Liver (tissue), 3 donors: ENCODE measurements around the gene ALDH8A1.

Experiments
- ATF3 ChIP-seq: IDR thresholded peaks from 2 replicates; pipeline ENCODE4 v1.6.1; 2016; ENCODE audit warnings: antibody characterized with exemption
- CTCF ChIP-seq: fragments of 150-350 bp; IDR thresholded peaks from 2 replicates; pipeline ENCODE4 v1.5.1; 2017; ENCODE audit warnings: improper control_type of control experiment, low read depth, low read length; ENCODE audit not compliant: missing input control
- FOXA1 ChIP-seq: IDR thresholded peaks from 2 replicates; pipeline ENCODE4 v1.6.1; 2016; ENCODE audit warnings: antibody characterized with exemption
- GABPA ChIP-seq, 2 donors: IDR thresholded peaks in 1 of 2; conservative IDR thresholded peaks in 1 of 2; 2 replicates each; pipeline ENCODE4 v1.6.1; 2016; ENCODE audit warnings: antibody characterized with exemption in 2 of 2, mild to moderate bottlenecking in 1 of 2, moderate library complexity in 1 of 2
- HNF4A ChIP-seq, 2 donors: conservative IDR thresholded peaks; 2 replicates each; pipeline ENCODE4 v1.6.1; 2016; ENCODE audit warnings: antibody characterized with exemption in 2 of 2, mild to moderate bottlenecking in 2 of 2
- JUND ChIP-seq, 2 donors: IDR thresholded peaks; 2 replicates each; pipeline ENCODE4 v1.6.1; 2016; ENCODE audit warnings: antibody characterized with exemption in 2 of 2
- MAX ChIP-seq: IDR thresholded peaks from 2 replicates; pipeline ENCODE4 v1.6.1; 2016; ENCODE audit warnings: antibody characterized with exemption
- NR2F2 ChIP-seq: IDR thresholded peaks from 2 replicates; pipeline ENCODE4 v1.6.1; 2016; ENCODE audit warnings: antibody characterized with exemption
- RAD21 ChIP-seq, 2 donors: IDR thresholded peaks; 2 replicates each; pipeline ENCODE4 v1.6.1; 2016; ENCODE audit warnings: antibody characterized with exemption in 2 of 2, mild to moderate bottlenecking in 2 of 2
- REST ChIP-seq: IDR thresholded peaks from 2 replicates; pipeline ENCODE4 v1.6.1; 2016; ENCODE audit warnings: antibody characterized with exemption, mild to moderate bottlenecking
- SP1 ChIP-seq: IDR thresholded peaks from 2 replicates; pipeline ENCODE4 v1.6.1; 2018; ENCODE audit warnings: antibody characterized with exemption, mild to moderate bottlenecking
- TAF1 ChIP-seq: conservative IDR thresholded peaks from 2 replicates; pipeline ENCODE4 v1.6.1; 2016; ENCODE audit warnings: antibody characterized with exemption, mild to moderate bottlenecking
- ZBTB33 ChIP-seq: IDR thresholded peaks from 2 replicates; pipeline ENCODE4 v1.6.1; 2016; ENCODE audit warnings: antibody characterized with exemption
- donor health status: healthy.
- donor health status: healthy.

GRCh38 chr6:134936931-134937330 is 13.0 kb downstream of the ALDH8A1 start:
- no peak for TF ChIP-seq CTCF
- TF ChIP-seq TAF1: no peak
- TF ChIP-seq SP1: no peak
- no peak for TF ChIP-seq JUND (IDR thresholded peaks at IDR 0.05)
- TF ChIP-seq MAX: no peak
- no peak for TF ChIP-seq REST
- TF ChIP-seq ATF3: no peak
- no peak for TF ChIP-seq FOXA1
- no peak for TF ChIP-seq HNF4A (conservative IDR thresholded peaks at IDR 0.05)
- TF ChIP-seq RAD21 (IDR thresholded peaks at IDR 0.05): no peak
- TF ChIP-seq ZBTB33: no peak
- no peak for TF ChIP-seq GABPA (IDR thresholded peaks at IDR 0.05 in 1 of 2, conservative IDR thresholded peaks at IDR 0.05 in 1 of 2)
- TF ChIP-seq NR2F2: no peak
